Ureter (tissue), 1 donor: ENCODE results near the gene TRIM67. TPM values are rescaled to one million over a fixed set of nuclear protein-coding genes. Genes with fewer than 3 reads are reported as not detected.
"Not testable (repeated sequence)": the region's sequence is repeated elsewhere in the genome, so short reads cannot be mapped to it uniquely, and the experiment has no call there.

ENCODE experiments used
- DNase-seq: peaks from one replicate; pipeline ENCODE4 v3.0.0-alpha.2; 2020; ENCODE audit warnings: low spot score
- total RNA-seq: library from RNA; stranded (reverse); gene quantifications from one replicate; pipeline ENCODE4 v1.2.4, GENCODE V29; 2023
- donor health status: DM: yes; HTN: yes; CAD: no.

TRIM67 gene
- total RNA-seq, result not detected

DNA sequence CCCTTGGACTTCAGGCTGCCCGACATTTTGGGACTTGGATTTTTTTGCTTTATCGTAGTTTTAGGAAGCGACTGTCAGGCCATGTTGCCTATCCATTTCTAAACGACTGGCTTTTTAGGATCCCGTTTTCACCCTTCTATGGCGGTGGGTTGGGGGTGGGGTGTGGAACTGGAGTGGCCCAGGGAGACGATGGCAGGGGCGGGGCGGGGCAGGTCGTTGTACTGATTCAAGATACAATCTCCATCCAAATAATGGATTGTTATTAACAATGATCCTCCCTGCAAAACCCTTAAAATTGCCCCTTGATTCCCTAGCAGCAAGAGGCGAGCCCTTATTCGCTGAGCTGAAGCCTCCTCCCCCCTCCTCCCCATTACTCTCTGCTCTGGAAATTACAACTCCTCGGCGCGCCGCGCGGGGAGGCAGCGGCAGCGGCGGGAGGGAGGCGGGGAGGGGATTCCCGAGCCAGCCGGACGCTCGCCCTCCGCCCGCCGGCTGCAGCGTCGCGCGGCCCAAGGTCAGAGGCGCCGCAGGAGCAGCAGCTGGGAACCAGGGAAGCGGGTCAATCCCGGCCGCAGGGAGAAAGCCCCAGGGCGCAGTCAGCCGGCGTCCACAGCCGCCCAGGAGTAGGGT is at the start of gene TRIM67:
TRIM67 (plus strand) TSS at position 392 of the 630 bp plus-strand sequence. CDS start 912 bp downstream, outside the sequence.
- no peak for DNase-seq

DNA sequence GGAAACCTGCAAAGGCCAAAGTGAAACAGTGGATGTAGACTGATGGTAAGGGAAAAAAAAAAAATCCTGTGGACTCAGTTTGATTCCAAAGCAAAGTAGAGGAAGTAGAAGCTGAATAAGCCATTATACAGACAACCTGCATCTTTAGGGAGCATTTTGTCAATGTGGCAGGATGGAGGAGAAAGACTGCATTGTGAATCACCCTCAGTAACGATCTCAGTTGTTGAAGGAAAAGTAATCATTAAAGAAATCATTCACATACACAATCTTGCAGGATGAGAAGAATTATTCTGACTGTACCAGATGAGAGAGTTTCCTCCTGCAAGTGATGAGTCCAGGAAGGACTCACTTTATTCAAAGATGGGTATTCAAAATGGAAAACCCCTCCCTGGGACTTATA is 45.1 kb upstream of the TRIM67 start:
- DNase-seq, result no peak

DNA sequence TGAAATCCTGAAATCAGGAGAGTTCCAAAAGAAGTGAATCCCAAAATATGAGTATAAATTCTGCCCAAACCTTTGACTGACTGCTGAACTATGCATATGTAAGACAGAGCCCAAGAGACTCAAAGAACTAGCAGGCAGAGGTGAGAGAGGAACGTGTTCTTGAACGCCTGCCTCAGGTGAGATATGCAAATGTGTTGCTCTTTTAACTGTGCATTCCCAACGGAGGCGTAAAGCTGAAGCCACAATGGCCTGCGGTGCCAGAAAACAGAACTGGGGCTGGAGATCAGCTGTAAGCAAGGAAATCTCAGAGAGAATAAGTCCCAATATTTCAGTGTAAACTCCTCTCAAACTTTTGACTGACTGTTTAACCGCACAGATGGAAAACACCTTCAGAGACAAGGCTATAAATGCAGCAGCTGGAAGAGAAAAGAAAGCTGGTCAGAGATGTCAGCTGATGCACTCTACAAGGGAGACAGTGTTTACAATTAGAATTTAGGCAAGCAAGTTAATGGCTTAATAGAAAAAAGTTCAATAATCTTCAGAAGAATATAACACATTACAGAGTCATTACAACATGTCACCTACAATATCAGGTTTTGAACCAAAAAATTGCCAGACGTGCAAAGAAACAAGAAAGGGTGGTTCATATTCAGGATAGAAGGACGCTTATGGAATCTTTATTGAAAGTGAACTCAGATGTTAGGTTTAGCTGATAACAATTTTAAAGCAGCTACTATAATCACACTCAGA is 43.0 kb upstream of the TRIM67 start:
- no peak for DNase-seq

DNA sequence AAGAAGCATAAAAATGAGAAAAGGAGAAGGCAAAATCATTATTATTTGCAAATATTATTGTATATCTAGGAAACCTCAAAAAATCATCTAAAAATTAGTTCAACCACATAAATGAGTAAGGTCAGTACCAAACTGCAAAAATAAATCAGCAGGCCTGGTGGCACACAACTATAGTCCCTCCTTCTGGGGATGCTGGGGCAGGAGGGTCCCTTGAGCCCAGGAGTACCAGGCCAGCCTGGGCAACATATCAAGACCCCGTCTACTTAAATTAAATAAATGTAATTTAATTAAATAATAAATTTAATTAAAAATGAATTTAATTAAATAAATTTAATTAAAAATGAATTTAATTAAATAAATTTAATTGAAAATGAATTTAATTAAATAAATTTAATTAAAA is 40.3 kb upstream of the TRIM67 start:
- DNase-seq, result no peak

DNA sequence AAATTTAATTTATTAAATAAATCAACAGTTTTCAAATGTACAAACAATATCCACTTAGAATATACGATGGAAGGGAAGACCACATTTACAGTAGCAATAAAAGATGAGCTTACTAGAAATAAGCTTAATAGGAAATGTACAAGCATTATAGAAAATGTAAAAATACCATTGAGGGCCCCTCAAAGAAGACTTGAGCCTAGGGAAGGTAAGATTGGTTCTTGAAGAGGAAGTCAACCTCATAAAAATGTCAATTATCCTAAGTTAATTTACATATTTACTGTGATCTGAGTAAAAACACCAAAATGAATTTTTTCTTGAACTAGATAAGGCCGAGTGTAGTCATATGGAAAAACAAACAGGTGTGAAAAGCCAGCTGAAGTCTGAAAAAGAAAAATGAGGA is 39.7 kb upstream of the TRIM67 start:
- DNase-seq, result no peak

DNA sequence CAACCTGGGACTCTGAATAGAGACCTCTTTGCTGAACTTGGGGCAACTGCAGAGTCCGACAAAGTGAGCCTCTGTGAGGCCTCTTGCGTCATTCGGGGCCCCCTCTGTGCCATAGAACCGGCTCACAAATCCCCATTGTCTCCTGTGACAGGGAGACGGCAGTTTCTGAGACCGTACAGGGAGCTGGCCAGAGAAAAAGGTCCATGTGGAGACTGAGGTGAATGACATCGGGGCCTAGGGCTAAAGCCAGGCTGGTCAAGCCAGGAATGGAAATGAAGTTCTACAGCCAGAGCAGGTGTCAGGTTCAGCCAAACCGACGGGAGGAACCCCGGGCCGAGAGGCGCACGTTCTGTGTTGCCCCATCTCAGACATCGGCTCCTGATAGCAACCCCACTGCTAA is 37.1 kb upstream of the TRIM67 start:
- no peak for DNase-seq

DNA sequence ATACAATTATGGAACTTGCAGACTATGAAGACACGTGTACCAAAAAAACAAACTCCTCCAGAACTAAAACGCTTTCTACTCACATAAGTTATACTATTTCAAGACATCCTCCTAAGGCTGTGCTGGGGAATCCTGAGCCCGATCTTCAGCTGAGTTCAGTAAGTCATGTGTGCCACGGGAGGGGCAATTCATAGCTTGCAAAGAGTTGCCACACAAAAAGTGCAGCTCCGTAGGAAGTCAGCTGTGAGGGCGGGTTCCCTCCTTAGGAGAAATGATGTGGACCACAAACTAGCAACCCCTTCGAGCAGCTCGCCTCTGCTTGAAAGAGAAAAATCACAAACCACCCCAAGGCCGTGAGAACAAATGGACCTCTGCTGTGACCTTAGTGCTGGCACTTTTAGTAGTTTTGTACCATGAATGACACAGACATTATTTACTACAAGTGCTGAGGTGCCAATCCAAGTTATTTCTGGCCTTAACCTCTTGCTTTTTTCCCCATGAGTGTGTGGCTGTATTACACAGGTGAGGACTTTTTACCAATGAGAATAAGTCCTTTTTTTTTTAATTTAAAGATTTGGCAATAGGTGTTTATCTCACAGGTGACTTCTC is 35.8 kb upstream of the TRIM67 start:
- DNase-seq, result no peak

DNA sequence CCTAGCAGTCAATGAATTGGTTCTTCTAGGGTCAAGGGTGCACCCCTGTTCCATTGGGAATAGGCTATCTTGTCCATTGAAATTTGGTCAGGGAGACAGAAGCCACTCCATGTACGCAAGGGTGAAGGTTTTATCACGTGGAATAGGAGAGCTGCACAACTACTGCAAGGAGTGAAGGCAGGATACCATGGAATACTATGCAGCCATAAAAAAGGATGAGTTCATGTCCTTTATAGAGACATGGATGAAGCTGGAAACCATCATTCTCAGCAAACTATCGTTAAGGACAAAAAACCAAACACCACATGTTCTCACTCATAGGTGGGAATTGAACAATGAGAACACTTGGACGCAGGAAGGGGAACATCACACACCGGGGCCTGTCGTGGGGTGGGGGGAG is 34.8 kb upstream of the TRIM67 start:
- DNase-seq, result not testable (repeated sequence)

DNA sequence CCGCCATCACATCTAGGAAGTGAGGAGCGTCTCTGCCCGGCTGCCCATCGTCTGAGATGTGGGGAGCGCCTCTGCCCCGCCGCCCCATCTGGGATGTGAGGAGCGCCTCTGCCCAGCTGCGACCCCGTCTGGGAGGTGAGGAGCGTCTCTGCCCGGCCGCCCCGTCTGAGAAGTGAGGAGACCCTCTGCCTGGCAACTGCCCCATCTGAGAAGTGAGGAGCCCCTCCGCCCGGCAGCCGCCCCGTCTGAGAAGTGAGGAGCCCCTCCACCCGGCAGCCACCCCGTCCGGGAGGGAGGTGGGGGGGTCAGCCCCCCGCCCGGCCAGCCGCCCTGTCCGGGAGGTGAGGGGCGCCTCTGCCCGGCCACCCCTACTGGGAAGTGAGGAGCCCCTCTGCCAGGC is 33.4 kb upstream of the TRIM67 start:
- DNase-seq, result not testable (repeated sequence)

DNA sequence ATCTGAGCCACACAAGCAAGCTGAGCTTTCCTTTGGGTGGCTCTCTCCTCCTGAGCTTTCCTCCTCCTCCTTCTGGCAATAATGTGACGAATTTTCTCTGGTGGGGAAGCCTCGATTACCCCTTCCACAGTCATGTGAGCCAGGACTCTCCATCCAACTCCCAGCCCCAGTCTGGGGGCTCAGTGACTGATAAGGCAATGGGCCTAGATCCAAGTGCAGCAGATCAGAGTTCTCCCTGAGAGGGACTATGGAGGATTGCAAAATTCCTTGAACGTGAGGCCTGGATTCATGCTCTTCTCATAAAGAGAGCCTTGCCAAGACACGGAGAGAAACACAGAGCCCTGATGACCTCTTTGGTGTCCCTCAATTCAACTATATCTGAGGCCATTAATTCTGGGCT is 31.3 kb upstream of the TRIM67 start:
- no peak for DNase-seq

DNA sequence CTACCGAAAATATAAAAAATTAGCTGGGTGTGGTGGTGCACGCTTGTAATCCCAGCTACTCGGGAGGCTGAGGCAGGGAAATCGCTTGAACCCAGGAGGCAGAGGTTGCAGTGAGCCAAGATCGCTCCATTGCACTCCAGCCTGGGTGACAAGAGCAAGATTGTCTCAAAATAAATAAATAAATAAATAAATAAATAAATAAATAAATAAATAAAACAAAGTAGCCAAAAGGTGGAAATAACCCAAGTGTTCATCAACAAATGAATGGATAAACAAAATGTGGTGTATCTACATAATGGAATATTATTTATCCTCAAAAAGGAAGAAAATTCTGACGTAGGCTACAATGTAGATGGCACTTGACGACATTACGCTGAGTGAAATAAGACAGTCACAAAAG is 29.3 kb upstream of the TRIM67 start:
- not testable (repeated sequence) for DNase-seq

DNA sequence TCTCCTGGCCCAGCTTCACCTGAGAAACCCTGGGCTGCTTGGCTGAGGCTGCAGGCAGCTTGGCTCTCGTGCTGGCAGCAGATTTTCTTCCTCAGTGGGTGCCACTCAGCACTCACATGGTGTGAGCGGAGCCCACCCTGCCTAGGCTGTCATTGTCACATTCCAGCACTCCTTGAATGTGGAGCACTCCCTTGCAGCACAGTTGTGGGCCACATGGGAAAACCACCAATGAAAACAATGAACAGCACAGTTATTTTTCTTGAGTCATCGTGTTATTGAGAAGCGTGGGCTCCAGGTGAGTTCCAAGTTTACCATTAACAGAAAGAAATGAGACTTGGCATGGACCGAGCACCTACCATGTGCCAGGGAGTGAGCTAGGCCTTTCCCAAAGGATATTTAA is 27.2 kb upstream of the TRIM67 start:
- DNase-seq, result no peak

DNA sequence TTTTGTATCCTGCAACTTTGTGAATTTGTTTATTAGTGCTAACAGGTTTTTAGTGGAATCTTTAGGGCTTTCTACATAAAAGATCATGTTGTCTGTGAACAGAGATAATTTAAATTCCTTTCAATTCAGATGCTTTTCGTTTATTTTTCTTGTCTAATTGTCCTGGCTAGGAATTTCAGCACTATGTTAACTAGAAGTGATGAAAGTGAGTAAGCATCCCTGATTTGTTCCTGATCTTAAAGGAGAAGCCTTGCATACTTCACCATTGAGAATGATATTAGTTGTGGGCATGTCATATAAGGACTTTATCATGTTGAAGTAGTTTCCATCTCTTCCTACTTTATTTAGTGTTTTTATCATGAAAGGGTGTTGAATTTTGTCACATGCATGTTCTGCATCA is 23.6 kb upstream of the TRIM67 start:
- no peak for DNase-seq

DNA sequence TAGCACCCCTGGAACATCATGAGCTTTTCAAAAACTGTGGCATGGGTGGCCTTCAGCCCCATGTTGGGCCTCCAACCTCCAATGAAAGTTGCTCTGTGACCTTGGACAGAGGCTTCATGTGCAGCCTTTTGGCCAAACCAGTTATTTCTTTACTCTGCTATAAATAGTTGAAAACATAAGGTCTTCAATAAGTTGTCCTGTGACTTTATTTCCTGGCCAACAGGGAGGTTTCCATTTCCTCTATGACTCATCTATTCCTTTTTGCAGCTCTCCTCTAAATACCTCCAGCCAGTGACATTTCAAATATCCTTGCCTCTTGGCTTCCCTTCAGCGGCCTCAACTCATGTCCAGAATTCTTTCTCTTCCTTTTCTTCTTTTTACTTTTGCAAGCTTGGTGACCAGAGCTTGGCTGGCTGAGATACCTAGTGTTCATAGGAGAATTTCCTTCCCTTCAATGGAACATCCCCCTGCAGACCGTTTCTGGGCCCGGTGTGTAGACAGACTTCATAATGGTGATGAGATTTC is 22.7 kb upstream of the TRIM67 start:
- no peak for DNase-seq

DNA sequence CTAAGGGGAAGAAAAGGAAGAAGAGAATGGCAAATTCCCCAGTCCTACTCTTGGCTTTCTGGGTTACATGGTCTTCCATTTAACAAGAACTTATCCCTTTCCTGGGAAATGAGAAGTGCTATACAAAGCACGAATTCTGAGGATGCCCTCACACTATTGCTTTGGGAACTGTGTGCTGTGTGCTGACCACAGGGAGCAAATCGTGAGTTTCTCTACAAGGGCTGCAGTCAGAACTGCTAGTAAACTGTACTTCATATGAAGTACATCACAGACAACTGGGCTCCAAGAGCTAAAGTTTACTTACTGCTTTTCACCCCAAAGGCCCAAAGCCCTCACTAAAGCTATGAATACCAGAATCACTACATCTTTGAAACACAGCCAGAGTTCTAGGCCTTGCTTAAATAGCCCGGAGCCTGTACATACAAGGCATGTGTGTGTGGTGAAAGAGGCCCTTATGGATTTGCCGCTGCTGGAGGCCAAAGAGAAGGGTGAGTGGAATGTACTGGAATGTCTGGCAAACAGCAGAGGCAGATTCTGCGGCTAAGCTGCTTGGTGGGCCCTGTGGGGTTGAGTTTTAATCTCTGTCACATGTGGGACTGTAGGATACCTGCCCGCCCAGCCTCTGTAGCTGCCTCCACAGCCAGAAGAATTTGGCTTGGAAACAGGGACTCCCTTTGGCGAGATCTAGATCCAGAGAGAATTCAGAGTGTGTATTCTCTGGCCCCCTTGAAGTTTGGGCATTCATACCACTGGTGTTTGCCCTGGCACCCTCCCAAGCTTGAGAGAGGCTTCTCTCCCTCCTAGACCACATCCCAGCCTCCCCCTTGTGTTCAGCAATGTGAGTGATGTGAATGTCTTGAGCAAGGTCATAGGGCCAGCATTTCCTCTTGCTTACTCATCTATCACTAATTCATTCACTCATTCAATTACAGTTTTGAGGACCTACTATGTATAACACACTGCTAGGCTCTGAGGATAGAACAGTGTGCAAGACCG is 21.9 kb upstream of the TRIM67 start:
- no peak for DNase-seq

DNA sequence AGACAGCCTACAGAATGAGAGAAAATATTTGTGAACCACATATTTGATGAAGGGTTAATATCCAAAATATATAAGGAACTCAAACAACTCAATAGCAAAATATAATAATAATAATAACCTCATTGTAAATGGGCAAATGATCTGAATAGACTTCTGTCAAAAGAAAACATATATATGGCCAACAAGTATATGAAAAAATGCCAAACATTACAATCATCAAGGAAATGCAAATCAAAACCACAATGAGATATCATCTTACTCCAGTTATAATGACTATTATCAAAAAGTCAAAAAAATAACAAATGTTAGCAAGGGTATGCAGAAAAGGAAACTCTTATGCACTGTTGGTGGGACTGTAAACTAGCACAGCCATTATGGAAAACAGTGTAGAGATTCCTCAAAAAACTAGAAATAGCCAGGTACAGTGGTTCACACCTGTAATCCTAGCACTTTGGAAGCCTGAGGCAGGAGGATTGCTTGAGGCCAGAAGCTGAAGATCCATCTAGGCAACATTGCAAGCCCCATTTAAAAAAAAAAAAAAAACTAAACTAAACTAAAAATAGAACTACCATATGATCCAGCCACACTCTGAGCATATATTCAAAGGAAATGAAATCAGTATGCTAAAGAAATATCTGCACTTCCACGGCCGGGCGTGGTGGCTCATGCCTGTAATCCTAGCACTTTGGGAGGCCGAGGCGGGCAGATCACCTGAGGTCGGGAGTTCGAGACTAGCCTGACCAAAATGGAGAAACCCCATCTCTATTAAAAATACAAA is 17.3 kb upstream of the TRIM67 start:
- DNase-seq, result no peak

DNA sequence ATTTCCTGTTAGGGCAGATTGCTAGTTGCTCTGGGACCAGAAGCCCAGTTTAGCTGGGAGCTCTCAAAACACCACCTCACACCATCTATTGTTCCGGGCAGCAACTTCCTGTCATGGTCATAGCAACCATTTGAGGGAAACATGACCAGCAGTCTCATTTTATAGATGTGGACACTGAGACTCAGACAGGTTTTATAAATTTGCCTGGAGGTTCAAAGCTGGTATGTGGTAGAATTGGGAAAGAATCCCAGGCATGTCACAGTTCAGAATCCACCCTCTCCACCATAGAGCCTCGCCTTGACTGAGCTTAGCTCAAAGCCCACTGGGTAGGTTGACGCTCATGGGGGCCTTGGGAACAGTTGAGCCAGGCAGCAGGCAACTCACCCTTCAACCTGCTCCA is 14.0 kb upstream of the TRIM67 start:
- no peak for DNase-seq

DNA sequence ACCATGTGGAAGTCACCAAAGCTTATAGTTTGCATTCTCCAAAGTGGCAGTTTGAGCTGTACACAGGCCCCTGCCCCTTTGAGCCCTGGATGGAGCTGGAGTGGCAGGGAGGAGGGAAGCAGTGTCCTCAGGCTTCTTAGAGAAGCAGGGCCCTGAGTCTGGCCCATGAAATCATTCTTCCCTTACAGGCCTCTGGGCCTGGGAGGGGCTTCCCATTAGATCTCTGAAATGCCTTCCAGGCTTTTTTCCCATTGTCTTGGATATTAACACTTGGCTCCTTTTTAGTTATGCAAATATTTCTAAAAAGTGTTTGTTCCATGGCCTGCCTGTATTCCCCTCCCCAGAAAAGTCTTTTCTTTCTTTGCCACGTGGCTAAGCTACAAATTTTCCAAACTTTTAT is 10.0 kb upstream of the TRIM67 start:
- DNase-seq, result no peak

DNA sequence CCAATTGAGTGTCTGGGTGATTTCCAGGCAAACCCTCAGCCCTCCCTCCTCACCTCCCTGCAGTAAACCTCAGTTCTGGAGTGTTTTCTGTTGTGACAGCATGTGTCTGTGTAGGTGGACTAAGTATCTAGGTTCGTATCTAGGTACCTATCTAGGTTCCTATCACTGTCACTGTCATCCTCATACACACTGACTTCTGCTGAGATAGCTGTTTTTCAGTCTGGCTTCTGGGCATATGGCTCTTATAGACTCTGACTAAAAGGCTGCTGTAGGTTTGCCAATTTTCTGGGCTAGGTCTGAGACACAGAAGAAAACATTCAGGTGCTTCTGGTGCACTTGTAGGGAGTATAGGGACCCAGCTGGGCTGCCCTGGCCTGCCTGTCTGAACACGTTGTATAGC is 8.1 kb upstream of the TRIM67 start:
- no peak for DNase-seq

DNA sequence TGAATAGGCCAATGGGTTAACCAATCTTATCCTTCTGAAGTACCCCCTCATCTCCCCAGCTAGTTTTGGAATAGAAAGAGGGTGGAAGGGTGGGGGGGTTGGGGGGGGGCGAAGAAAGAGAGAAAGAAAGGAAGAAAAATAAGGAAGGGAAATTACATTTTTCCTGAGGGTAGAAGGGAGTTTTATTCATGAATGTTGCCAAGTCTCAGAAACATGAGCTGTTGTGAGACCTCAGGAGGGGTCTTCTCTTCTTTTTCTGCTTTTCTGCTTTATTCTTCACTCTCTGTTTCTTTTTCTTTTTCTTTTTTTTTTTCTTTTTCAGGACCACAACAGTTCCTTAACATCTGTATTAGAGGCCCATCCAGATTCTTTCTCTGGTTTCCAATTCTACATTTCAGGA is 6.0 kb upstream of the TRIM67 start:
- DNase-seq, result no peak

DNA sequence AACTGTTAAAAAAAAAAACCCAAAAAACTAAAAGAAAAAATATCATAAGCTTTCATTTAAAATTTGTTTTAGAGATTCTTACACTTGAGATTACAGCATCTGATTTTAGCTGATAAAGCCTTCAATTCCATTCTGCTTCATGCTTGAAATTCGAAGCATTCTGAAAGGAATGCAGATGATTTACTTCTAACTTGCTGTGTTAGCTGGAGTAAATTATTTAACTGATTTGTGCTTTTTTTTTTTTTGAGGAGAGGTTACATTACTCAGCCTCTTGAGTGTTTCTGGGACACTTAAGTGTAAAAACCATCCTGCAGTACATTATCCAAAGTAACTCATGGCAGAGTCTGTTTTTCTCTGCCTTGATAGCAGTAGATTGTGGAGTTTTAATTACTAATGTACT is 4.5 kb upstream of the TRIM67 start:
- no peak for DNase-seq
